ENCODE data around the gene YIPF5. TPM values are rescaled to one million over a fixed set of nuclear protein-coding genes. Genes with fewer than 3 reads are reported as not detected.

Gene YIPF5
- total RNA-seq, 1 experiment from 2014 or later = 50.9 TPM

DNA sequence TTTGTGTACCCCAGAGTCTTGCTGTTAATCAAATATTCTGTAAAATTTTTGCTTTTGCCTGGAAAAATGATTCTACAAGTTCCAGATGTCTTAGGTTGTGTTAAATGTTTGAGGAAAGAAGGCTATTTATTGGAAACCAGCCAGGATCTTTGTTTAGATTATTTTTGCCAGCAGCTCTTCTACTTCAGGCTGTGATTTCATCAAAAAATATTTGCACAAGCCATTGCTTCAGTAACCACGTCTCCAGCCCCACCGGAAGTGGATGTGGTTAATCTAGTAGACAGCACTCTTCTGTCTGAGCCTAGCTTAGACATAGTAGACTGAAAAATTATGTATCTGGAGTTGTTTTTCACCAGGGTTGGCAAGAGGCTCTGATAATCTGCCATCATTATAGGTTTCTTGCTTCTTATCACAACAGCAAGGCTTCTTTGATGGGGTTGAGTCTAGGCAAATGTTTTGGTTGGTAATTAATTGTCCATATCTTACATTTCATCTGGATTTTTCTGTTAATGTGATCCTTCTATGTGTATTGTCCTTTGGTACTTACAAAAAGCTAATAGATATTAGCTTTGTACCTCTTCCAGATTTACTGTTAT is 17.3 kb upstream of the YIPF5 start:
- no peak for TF ChIP-seq EZH2 (IDR thresholded peaks at IDR 0.05; ENCODE audit: borderline replicate concordance, low read depth, low read length, poor library complexity, severe bottlenecking)
- TF ChIP-seq, protein P1, sequence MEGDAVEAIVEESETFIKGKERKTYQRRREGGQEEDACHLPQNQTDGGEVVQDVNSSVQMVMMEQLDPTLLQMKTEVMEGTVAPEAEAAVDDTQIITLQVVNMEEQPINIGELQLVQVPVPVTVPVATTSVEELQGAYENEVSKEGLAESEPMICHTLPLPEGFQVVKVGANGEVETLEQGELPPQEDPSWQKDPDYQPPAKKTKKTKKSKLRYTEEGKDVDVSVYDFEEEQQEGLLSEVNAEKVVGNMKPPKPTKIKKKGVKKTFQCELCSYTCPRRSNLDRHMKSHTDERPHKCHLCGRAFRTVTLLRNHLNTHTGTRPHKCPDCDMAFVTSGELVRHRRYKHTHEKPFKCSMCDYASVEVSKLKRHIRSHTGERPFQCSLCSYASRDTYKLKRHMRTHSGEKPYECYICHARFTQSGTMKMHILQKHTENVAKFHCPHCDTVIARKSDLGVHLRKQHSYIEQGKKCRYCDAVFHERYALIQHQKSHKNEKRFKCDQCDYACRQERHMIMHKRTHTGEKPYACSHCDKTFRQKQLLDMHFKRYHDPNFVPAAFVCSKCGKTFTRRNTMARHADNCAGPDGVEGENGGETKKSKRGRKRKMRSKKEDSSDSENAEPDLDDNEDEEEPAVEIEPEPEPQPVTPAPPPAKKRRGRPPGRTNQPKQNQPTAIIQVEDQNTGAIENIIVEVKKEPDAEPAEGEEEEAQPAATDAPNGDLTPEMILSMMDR (conservative IDR thresholded peaks at IDR 0.05; ENCODE audit: low read depth, low read length) = no peak
- peak; percentile 65 for DNase-seq (ENCODE audit: low spot score)
- peaks cover 12% of the 10 kb centered on the region for H3K4me1 ChIP-seq (ENCODE audit: insufficient read depth, low read length, poor library complexity, severe bottlenecking)
- no peaks in the 10 kb centered on the region for H3K9me3 ChIP-seq (ENCODE audit: low read depth, low read length, poor library complexity, severe bottlenecking)
- BruUV-seq (replicated peaks) = no TSS peak
- intact Hi-C loops (cut with micrococcal nuclease; ENCODE audit: unreplicated experiment) = no loop called here
- H3K4me3 ChIP-seq (ENCODE audit: low read depth, low read length, poor library complexity, severe bottlenecking) = no peak overlapping the region
- POLR2A ChIA-PET (ENCODE audit: low non-redundant PET) = no interaction called here
- H3K36me3 ChIP-seq (ENCODE audit: insufficient read depth, low read length, poor library complexity, severe bottlenecking) = no peaks in the 10 kb centered on the region
- no peak overlapping the region for H3K27ac ChIP-seq (ENCODE audit: low read depth, low read length, poor library complexity, severe bottlenecking)
- no peaks in the 10 kb centered on the region for H3K27me3 ChIP-seq (replicated peaks; ENCODE audit: insufficient read depth, low read depth, low read length, poor library complexity)
- CTCF ChIA-PET = no interaction called here

DNA sequence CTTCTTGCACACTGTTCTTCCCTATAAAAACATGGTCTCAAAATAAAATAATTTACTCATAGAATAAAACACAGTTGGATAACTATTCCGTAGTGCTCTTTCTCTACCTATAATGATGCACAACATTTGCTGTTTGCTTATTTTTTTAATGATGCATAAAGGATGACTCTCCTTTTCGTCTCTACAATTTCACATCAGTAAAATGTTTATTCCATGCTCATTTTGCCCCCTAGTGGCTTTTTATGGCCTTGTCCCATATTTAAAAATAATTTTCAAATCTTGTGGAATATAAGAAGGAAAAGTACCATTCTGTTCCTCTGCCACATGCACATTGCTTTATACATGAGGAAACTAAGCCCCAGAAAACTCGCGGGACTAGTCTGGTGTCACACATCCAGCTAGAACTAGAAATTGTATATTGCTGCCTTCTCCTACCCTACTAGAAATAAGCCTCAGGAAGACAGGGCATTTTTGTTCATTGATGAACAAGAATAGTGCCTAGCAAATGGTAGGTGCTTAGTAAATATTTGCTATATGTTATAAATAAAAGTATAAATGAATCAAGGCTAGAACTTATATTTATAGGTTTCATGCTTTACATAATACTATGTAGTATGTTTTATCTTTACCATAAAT is 12.9 kb upstream of the YIPF5 start:
- intact Hi-C loops (cut with micrococcal nuclease; ENCODE audit: unreplicated experiment) = no loop called here
- POLR2A ChIA-PET (ENCODE audit: low non-redundant PET) = no interaction called here

DNA sequence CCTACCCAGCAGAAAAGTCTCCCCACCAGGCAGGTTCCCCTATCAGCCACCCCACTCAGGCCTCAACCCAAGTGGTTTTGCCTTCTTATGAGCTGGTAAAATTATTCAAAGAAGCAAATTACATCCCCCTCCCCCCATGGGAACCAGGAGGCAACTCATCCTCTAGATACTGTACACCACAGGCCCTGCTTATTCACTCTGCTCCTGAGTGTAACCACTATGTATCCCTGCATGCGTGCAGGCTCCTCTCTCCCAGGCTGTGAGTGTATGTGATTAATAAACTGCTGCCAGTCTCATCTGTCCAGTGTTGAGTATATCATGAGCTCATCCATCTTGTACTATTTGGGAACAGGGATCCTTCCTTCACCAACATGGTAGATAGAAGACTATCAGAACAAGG is 8.8 kb upstream of the YIPF5 start:
- H3K9me3 ChIP-seq (ENCODE audit: low read depth, low read length, poor library complexity, severe bottlenecking) = no peaks in the 10 kb centered on the region
- ChIA-PET POLR2A (ENCODE audit: low non-redundant PET) (no interaction called here), CTCF (no interaction called here)
- DNase-seq (ENCODE audit: low spot score) = no peak
- H3K4me1 ChIP-seq (ENCODE audit: insufficient read depth, low read length, poor library complexity, severe bottlenecking) = no peaks in the 10 kb centered on the region
- no peak overlapping the region for H3K27ac ChIP-seq (ENCODE audit: low read depth, low read length, poor library complexity, severe bottlenecking)
- no TSS peak for BruUV-seq (replicated peaks)
- H3K27me3 ChIP-seq (replicated peaks; ENCODE audit: insufficient read depth, low read depth, low read length, poor library complexity) = peaks cover 5% of the 10 kb centered on the region
- no peaks in the 10 kb centered on the region for H3K36me3 ChIP-seq (ENCODE audit: insufficient read depth, low read length, poor library complexity, severe bottlenecking)
- no peak overlapping the region for H3K4me3 ChIP-seq (ENCODE audit: low read depth, low read length, poor library complexity, severe bottlenecking)
- intact Hi-C loops (cut with micrococcal nuclease; ENCODE audit: unreplicated experiment) = no loop called here
- TF ChIP-seq, protein P1 (conservative IDR thresholded peaks at IDR 0.05; ENCODE audit: low read depth, low read length) = no peak
- no peak for TF ChIP-seq EZH2 (IDR thresholded peaks at IDR 0.05; ENCODE audit: borderline replicate concordance, low read depth, low read length, poor library complexity, severe bottlenecking)

More for the DNA sequence above, 12.9 kb upstream of the YIPF5 start:
- no peak for TF ChIP-seq EZH2 (IDR thresholded peaks at IDR 0.05; ENCODE audit: borderline replicate concordance, low read depth, low read length, poor library complexity, severe bottlenecking)
- TF ChIP-seq, protein P1 (conservative IDR thresholded peaks at IDR 0.05; ENCODE audit: low read depth, low read length) = peak; percentile 68
- Histone ChIP-seq H3K27ac (ENCODE audit: low read depth, low read length, poor library complexity, severe bottlenecking) (no peak overlapping the region), H3K4me1 (ENCODE audit: insufficient read depth, low read length, poor library complexity, severe bottlenecking) (peaks cover 11% of the 10 kb centered on the region), H3K9me3 (ENCODE audit: low read depth, low read length, poor library complexity, severe bottlenecking) (no peaks in the 10 kb centered on the region), H3K4me3 (ENCODE audit: low read depth, low read length, poor library complexity, severe bottlenecking) (no peak overlapping the region), H3K27me3 (replicated peaks; ENCODE audit: insufficient read depth, low read depth, low read length, poor library complexity) (no peaks in the 10 kb centered on the region), H3K36me3 (ENCODE audit: insufficient read depth, low read length, poor library complexity, severe bottlenecking) (no peaks in the 10 kb centered on the region)
- CTCF ChIA-PET = no interaction called here
- peak; percentile 33 for DNase-seq (ENCODE audit: low spot score)
- BruUV-seq (replicated peaks) = no TSS peak

Data from A673 (cell line).